WTC11 (cell line): ENCODE data around the gene KCTD1. TPM values are rescaled to one million over a fixed set of nuclear protein-coding genes. Genes with fewer than 3 reads are reported as not detected.

Experiments
- ATAC-seq: fragments of 200-7000 bp; cut with Tn5 transposase; 2 replicates; pipeline ENCODE4 v1.10.0; 2021; ENCODE audit warnings: mild to moderate bottlenecking, moderate library complexity
- CTCF ChIA-PET: fragments of 300-600 bp; sonication (Branson Sonifier 250); formaldehyde crosslinking; loops from one replicate; lab custom pipeline; 2021; ENCODE audit warnings: antibody characterized with exemption; lab: Charles Lee
- POLR2A ChIA-PET: fragments of 350-600 bp; sonication (Branson Sonifier 250); formaldehyde crosslinking; loops from one replicate; lab custom pipeline; 2021; ENCODE audit warnings: antibody characterized with exemption; lab: Charles Lee
- DNase-seq: peaks from one replicate; pipeline ENCODE4 v3.0.0; 2021; ENCODE audit warnings: low spot score
- H3K27ac Mint-ChIP-seq: 2 replicates; pipeline ENCODE4 v1.8.0; 2021; ENCODE audit warnings: mixed read lengths
- H3K27me3 Mint-ChIP-seq: 2 replicates; pipeline ENCODE4 v1.8.0; 2021; ENCODE audit warnings: low read depth, mild to moderate bottlenecking, moderate library complexity, mixed read lengths
- H3K36me3 Mint-ChIP-seq: 2 replicates; pipeline ENCODE4 v1.8.0; 2021; ENCODE audit warnings: mixed read lengths
- H3K4me1 Mint-ChIP-seq: 2 replicates; pipeline ENCODE4 v1.8.0; 2022; ENCODE audit warnings: mixed read lengths
- H3K4me3 Mint-ChIP-seq: 2 replicates; pipeline ENCODE4 v1.8.0; 2021; ENCODE audit warnings: mild to moderate bottlenecking, moderate library complexity, mixed read lengths
- H3K9me3 Mint-ChIP-seq: 2 replicates; pipeline ENCODE4 v1.8.0; 2021; ENCODE audit warnings: mixed read lengths
- CBFB ChIP-seq: sonication (generic); formaldehyde crosslinking; IDR thresholded peaks from 2 replicates; pipeline ENCODE4 v1.8.1; 2022; ENCODE audit warnings: mild to moderate bottlenecking, low read depth, missing genetic modification reagents
- ELF4 ChIP-seq: sonication (generic); formaldehyde crosslinking; IDR thresholded peaks from 2 replicates; pipeline ENCODE4 v1.8.1; 2022; ENCODE audit warnings: low read depth, mild to moderate bottlenecking, moderate library complexity, missing genetic modification reagents
- EMX1 ChIP-seq: fragments of 250-450 bp; sonication (Bioruptor Pico); IDR thresholded peaks from 2 replicates; pipeline ENCODE4 v1.8.0; 2021; ENCODE audit warnings: mild to moderate bottlenecking
- FOXJ3 ChIP-seq: sonication (generic); formaldehyde crosslinking; IDR thresholded peaks from 2 replicates; pipeline ENCODE4 v1.9.0; 2021; ENCODE audit warnings: missing genetic modification reagents, mild to moderate bottlenecking, borderline replicate concordance
- GABPB1 ChIP-seq: sonication (generic); formaldehyde crosslinking; IDR thresholded peaks from 2 replicates; pipeline ENCODE4 v1.8.1; 2023; ENCODE audit warnings: mild to moderate bottlenecking, missing genetic modification reagents
- GRHL2 ChIP-seq: fragments of 250-450 bp; sonication (Bioruptor Pico); IDR thresholded peaks from 2 replicates; pipeline ENCODE4 v1.8.0; 2022; ENCODE audit warnings: mild to moderate bottlenecking, moderate library complexity; ENCODE audit not compliant: insufficient replicate concordance, severe bottlenecking
- HMGA2 ChIP-seq: fragments of 250-450 bp; sonication (Bioruptor Pico); IDR thresholded peaks from 2 replicates; pipeline ENCODE4 v1.4.0; 2021; ENCODE audit warnings: mild to moderate bottlenecking, moderate library complexity
- IRF2 ChIP-seq: sonication (generic); formaldehyde crosslinking; IDR thresholded peaks from 2 replicates; pipeline ENCODE4 v1.8.0; 2022; ENCODE audit warnings: low read depth, missing genetic modification reagents, borderline replicate concordance
- MYBL2 ChIP-seq: sonication (generic); formaldehyde crosslinking; IDR thresholded peaks from 2 replicates; pipeline ENCODE4 v1.8.1; 2023; ENCODE audit warnings: mild to moderate bottlenecking, moderate library complexity, missing genetic modification reagents
- NFATC4 ChIP-seq: fragments of 250-450 bp; sonication (Bioruptor Pico); IDR thresholded peaks from 2 replicates; pipeline ENCODE4 v1.9.0; 2021; ENCODE audit warnings: mild to moderate bottlenecking
- SMAD3 ChIP-seq: sonication (generic); formaldehyde crosslinking; IDR thresholded peaks from 2 replicates; pipeline ENCODE4 v1.8.0; 2022; ENCODE audit warnings: missing genetic modification reagents, mild to moderate bottlenecking, borderline replicate concordance
- SOX15 ChIP-seq: fragments of 250-450 bp; sonication (Bioruptor Pico); IDR thresholded peaks from 2 replicates; pipeline ENCODE4 v1.9.0; 2021; ENCODE audit warnings: mild to moderate bottlenecking
- TCF7 ChIP-seq: sonication (generic); formaldehyde crosslinking; IDR thresholded peaks from 2 replicates; pipeline ENCODE4 v1.8.0; 2022; ENCODE audit warnings: mild to moderate bottlenecking, low read depth, missing genetic modification reagents, moderate library complexity
- TEAD1 ChIP-seq: sonication (generic); formaldehyde crosslinking; IDR thresholded peaks from 2 replicates; pipeline ENCODE4 v1.8.0; 2022; ENCODE audit warnings: mild to moderate bottlenecking, missing genetic modification reagents
- ZNF138 ChIP-seq: sonication (generic); formaldehyde crosslinking; conservative IDR thresholded peaks from 2 replicates; pipeline ENCODE4 v1.8.1; 2022; ENCODE audit warnings: mild to moderate bottlenecking, moderate library complexity, missing genetic modification reagents
- ZNF263 ChIP-seq: sonication (generic); formaldehyde crosslinking; IDR thresholded peaks from 2 replicates; pipeline ENCODE4 v1.8.1; 2022; ENCODE audit warnings: low read depth, mild to moderate bottlenecking, moderate library complexity, missing genetic modification reagents
- ZNF396 ChIP-seq: fragments of 250-450 bp; sonication (Bioruptor Pico); IDR thresholded peaks from 2 replicates; pipeline ENCODE4 v1.8.0; 2021; ENCODE audit warnings: mild to moderate bottlenecking, moderate library complexity, borderline replicate concordance
- total RNA-seq: library from RNA; stranded (reverse); gene quantifications from 3 replicates; pipeline ENCODE4 v1.2.3, GENCODE V29; 2021
- TF ChIP-seq, protein P1 (sequence below): sonication (generic); formaldehyde crosslinking; IDR thresholded peaks from 2 replicates; pipeline ENCODE4 v1.8.1; 2022; ENCODE audit warnings: mild to moderate bottlenecking, moderate library complexity, missing genetic modification reagents
- TF ChIP-seq, protein P2 (sequence below): sonication (generic); formaldehyde crosslinking; IDR thresholded peaks from 2 replicates; pipeline ENCODE4 v1.8.0; 2023; ENCODE audit warnings: missing genetic modification reagents
- TF ChIP-seq, protein P3 (sequence below): fragments of 250-450 bp; sonication (Bioruptor Pico); conservative IDR thresholded peaks from 2 replicates; pipeline ENCODE4 v1.9.0; 2021; ENCODE audit warnings: mild to moderate bottlenecking
- TF ChIP-seq, protein P4 (sequence below): sonication (generic); formaldehyde crosslinking; IDR thresholded peaks from 2 replicates; pipeline ENCODE4 v1.8.0; 2022; ENCODE audit warnings: mild to moderate bottlenecking, missing genetic modification reagents
- TF ChIP-seq, protein P5 (sequence below): fragments of 250-450 bp; sonication (Bioruptor Pico); IDR thresholded peaks from 2 replicates; pipeline ENCODE4 v2.1.2; 2022; ENCODE audit warnings: mild to moderate bottlenecking, moderate library complexity

KCTD1 gene
- total RNA-seq, 1 experiment from 2014 or later, result 23.3 TPM

DNA sequence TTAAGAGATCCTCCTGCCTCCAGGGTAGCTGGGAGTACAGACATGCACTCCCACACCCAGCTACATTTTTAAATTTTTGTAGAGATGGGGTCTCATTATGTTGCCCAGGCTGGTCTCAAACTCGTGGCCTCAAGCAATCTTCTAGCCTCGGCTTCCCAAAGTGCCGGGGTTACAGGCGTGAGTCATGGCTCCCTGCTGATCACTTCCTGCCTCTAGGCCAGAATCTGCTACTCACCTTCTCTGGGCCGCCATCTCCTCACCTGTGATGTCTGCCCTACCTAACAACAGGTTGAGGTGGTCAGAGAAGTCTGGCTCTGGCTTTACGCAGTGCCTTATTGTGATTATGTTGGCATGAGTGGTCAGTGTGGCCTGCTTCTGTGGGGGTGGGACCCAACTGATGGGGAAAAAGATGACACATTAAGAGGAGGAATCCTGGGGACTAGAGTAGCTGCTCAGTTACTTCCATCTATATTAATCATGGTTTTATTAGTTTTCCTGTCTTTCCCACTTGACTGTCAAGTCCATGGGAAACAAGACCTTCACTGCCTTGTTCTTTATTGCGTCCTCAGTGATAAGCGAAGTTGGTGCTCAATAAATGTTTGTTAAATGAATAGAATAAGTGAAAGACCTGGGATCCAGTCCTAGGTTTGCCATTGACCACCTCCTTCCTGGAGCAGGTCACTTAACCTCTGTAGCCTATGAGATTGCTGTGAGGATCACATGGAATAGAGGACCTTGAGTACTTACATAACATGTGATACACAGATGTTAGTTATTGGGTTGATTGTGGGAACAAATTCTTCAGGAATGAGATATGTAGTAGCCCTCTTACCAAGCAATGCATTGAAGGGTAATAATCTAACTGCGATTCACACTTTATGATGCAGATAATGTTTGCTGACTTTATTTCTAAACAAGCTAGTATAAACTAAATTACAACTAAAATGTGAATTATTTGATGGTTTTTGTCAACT lies 15.7 kb downstream of the KCTD1 start:
- H3K36me3 Mint-ChIP-seq, result no peaks in the 10 kb centered on the region
- H3K27me3 Mint-ChIP-seq, result no peaks in the 10 kb centered on the region
- H3K9me3 Mint-ChIP-seq, result no peaks in the 10 kb centered on the region
- ATAC-seq (peak; percentile 72), DNase-seq (no peak)
- ChIA-PET CTCF (interaction anchor here (1.0 kb wide), 1 partner anchor 16 kb away, joined by 3 read pairs; the partner anchor contains the start of gene KCTD1), POLR2A (interaction anchor here (0.6 kb wide), 1 partner anchor 15 kb away, joined by 3 read pairs; no protein-coding TSS in a partner anchor)
- H3K4me3 Mint-ChIP-seq, result no peak overlapping the region
- peaks cover 28% of the 10 kb centered on the region for H3K4me1 Mint-ChIP-seq
- H3K27ac Mint-ChIP-seq, result no peak overlapping the region; the same call in 1 of the 2 replicates
- no peak for TF ChIP-seq ZNF138 (CRISPR knock-in tag)
- TF ChIP-seq EMX1 (CRISPR knock-in tag), result 0 out of 2 replicates have a peak, but pooled peaks have one; percentile 30

DNA sequence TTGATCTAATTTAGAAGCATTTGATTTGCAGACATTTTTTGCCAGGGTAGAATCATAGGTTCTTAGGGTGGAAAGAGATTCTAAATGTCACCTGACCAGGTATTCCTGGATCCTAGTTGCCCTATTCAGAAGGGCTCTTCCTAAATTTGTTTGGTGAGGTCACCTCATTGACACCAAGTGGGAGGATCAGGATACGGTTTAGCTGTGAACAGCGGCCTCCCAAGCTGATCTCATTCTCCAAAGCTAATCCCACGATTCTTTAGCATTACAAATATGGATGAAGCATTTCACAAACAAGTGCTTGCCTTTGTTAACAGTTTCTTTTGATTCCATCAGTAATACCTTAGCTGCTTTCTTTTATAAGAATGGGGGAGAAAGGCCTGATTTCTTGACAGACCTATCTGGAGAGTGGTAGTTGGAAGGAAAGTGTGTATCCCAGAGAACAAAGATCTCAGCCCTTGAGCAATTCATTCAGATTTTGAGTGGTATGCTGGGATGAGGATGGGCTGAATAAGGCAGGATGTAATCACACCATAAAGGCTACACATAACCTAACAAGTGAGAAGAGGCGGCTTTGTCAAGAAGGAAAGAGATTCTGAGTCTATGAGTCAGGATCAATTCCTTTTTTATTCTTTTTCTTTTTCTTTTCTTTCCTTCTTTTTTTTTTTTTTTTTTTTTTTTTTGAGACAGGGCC lies 16.6 kb downstream of the KCTD1 start:
- CTCF ChIA-PET, result interaction anchor here (1.0 to 1.3 kb wide), 2 partner anchors 16 to 17 kb away, joined by 3 to 6 read pairs; partner anchors contain the start of gene KCTD1
- ATAC-seq, result peak; percentile 66
- Mint-ChIP-seq H3K27me3 (no peaks in the 10 kb centered on the region), H3K4me3 (no peak overlapping the region), H3K9me3 (no peaks in the 10 kb centered on the region), H3K27ac (peak overlapping the region; percentile 91; the same call in 1 of the 2 replicates), H3K4me1 (peaks cover 37% of the 10 kb centered on the region), H3K36me3 (no peaks in the 10 kb centered on the region)
- DNase-seq, result no peak
- no peak for TF ChIP-seq ELF4
- TF ChIP-seq, protein P1, sequence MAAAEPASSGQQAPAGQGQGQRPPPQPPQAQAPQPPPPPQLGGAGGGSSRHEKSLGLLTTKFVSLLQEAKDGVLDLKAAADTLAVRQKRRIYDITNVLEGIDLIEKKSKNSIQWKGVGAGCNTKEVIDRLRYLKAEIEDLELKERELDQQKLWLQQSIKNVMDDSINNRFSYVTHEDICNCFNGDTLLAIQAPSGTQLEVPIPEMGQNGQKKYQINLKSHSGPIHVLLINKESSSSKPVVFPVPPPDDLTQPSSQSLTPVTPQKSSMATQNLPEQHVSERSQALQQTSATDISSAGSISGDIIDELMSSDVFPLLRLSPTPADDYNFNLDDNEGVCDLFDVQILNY, result no peak
- TF ChIP-seq, protein P2, sequence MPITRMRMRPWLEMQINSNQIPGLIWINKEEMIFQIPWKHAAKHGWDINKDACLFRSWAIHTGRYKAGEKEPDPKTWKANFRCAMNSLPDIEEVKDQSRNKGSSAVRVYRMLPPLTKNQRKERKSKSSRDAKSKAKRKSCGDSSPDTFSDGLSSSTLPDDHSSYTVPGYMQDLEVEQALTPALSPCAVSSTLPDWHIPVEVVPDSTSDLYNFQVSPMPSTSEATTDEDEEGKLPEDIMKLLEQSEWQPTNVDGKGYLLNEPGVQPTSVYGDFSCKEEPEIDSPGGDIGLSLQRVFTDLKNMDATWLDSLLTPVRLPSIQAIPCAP (CRISPR knock-in tag), result no peak
- TF ChIP-seq, protein P3, sequence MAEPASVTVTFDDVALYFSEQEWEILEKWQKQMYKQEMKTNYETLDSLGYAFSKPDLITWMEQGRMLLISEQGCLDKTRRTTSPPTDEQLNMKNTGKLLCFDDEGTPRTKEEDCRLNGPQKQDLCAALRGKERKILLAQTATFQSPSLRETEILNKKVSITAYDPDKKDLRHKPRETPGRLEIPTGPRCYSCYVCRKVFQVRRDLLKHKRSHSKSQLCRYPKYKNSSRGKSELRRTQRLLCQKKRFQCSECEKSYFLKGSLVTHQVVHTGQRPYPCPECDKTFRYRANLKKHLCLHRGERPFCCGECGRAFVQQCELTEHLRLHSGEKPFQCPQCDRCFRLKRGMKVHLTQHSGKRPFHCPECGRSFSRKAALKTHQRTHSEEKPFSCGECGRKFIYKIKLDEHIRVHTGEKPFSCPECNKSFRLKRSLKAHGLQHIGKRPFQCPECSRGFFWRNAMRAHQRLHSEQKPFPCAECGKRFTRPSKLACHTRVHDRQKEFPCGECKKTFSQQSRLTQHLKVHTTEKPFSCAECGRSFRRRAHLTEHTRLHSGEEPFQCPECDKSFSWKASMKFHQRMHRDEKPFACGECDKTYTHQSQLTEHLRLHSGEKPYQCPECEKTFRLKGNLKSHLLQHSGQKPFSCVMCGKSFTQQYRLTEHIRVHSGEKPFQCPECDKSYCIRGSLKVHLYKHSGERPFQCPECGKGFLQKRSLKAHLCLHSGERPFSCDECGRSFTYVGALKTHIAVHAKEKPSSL (CRISPR knock-in tag), result no peak
- POLR2A ChIA-PET, result no interaction called here

DNA sequence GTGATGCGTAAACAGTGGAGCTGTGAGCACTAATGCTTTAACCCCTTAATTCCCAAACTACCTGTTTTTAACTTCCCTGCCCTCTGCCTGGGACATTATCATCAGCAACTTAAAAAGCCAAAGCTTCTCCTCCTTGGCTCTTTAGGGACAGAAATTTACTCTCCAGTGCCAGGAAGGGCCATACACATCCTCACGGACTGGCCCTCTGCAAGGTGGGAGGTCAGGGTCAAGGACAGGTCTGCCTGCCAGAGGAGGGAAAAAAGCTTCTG lies 21.5 kb downstream of the KCTD1 start:
- H3K27me3 Mint-ChIP-seq, result no peaks in the 10 kb centered on the region
- H3K36me3 Mint-ChIP-seq, result no peaks in the 10 kb centered on the region
- ChIA-PET CTCF (interaction anchor here (0.6 to 3.9 kb wide), 7 partner anchors 10 to 528 kb away, joined by 4 to 28 read pairs (median 7); partner anchors contain the start of gene KCTD1), POLR2A (interaction anchor here (1.9 kb wide), 1 partner anchor 22 kb away, joined by 6 read pairs; the partner anchor contains the start of gene KCTD1)
- DNase-seq (no peak), ATAC-seq (peak; percentile 28; the same call in 1 of the 2 replicates)
- no peaks in the 10 kb centered on the region for H3K9me3 Mint-ChIP-seq
- H3K27ac Mint-ChIP-seq, result peak overlapping the region; percentile 77
- peaks cover 63% of the 10 kb centered on the region for H3K4me1 Mint-ChIP-seq
- 0 out of 2 replicates have a peak overlapping the region, but pooled peaks have one; percentile 6 for H3K4me3 Mint-ChIP-seq
- TF ChIP-seq SOX15 (CRISPR knock-in tag) (no peak), MYBL2 (CRISPR knock-in tag) (no peak), IRF2 (CRISPR knock-in tag) (no peak), TCF7 (CRISPR knock-in tag) (no peak), GABPB1 (no peak), NFATC4 (CRISPR knock-in tag) (no peak), FOXJ3 (CRISPR knock-in tag) (no peak), HMGA2 (CRISPR knock-in tag) (no peak), SMAD3 (CRISPR knock-in tag) (no peak), CBFB (CRISPR knock-in tag) (no peak), ZNF263 (no peak), ZNF396 (CRISPR knock-in tag) (no peak), TEAD1 (CRISPR knock-in tag) (no peak), GRHL2 (CRISPR knock-in tag) (no peak)
- TF ChIP-seq, protein P2 (CRISPR knock-in tag), result no peak
- TF ChIP-seq, protein P4, sequence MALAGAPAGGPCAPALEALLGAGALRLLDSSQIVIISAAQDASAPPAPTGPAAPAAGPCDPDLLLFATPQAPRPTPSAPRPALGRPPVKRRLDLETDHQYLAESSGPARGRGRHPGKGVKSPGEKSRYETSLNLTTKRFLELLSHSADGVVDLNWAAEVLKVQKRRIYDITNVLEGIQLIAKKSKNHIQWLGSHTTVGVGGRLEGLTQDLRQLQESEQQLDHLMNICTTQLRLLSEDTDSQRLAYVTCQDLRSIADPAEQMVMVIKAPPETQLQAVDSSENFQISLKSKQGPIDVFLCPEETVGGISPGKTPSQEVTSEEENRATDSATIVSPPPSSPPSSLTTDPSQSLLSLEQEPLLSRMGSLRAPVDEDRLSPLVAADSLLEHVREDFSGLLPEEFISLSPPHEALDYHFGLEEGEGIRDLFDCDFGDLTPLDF, result no peak
- TF ChIP-seq, protein P5, sequence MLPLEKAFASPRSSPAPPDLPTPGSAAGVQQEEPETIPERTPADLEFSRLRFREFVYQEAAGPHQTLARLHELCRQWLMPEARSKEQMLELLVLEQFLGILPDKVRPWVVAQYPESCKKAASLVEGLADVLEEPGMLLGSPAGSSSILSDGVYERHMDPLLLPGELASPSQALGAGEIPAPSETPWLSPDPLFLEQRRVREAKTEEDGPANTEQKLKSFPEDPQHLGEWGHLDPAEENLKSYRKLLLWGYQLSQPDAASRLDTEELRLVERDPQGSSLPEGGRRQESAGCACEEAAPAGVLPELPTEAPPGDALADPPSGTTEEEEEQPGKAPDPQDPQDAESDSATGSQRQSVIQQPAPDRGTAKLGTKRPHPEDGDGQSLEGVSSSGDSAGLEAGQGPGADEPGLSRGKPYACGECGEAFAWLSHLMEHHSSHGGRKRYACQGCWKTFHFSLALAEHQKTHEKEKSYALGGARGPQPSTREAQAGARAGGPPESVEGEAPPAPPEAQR (CRISPR knock-in tag), result no peak
